NCI-H1694 (cell line): ENCODE data around the gene COL23A1.
"Not testable (repeated sequence)": the region's sequence is repeated elsewhere in the genome, so short reads cannot be mapped to it uniquely, and the experiment has no call there.

Experiments
- DNase-seq: peaks from one replicate; lab custom pipeline; 2025; lab: John Stamatoyannopoulos, UW

Gene COL23A1

DNA sequence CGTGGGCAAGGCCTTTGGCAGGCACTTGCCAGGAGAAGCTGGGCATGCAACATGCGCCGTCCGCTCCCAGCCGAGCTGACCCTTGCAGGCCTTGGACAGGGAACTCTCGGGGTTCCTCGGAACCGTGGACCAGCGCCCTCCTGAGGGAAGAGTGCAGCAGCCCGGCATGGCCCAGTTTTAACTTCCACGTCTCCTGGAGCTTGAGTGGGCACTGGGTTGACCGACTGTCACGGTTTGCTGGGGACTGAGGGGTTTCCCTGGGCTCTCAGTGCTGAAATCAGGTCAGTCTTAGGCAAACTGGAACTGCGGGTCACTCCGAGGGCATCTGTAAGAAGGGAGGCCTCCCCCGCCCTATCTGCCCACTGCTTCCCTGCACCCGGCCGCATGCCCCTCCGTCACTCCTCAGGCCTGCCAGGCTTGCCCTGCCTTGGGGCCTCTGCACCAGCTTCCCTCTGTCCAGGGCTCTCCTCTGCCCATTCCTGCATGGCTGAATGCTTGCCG, 270.6 kb downstream of the COL23A1 start:
- no peak for DNase-seq

DNA sequence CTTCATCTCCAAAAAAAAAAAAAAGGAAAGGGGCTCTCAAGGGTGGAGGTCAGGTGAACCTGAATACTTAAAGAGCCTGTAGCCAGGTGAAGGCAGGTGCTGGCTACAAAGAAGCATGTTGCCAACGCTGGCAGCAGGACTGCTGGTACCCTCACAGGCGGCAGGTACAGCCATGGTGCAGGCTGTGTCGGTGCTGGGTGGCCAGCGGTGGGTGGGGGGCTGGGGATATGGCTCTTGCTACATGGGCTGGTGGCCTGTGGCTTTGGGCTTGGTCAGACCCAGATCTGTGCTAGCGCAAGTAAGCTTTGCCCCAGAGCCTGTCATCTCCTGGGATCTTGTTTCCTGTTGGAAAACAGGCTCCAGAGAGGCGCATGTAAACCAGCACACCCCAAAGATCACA, 271.3 kb downstream of the COL23A1 start:
- no peak for DNase-seq

DNA sequence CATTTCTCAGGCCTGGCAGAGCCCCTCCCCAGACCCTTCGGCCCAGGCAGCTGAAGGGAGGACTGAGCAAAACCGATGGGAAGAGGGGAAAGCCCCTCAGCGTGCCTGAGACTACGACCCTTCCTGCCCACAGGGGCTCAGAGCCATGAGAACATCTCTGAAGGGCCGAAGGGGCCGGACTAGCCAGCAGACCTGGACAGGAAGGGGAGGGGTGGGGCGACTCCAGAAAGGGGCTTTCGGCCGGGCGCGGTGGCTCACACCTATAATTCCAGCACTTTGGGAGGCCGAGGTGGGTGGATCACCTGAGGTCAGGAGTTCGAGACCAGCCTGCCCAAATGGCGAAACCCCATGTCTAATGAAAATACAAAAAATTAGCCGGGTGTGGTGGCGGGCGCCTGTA, 271.8 kb downstream of the COL23A1 start:
- DNase-seq, result no peak

DNA sequence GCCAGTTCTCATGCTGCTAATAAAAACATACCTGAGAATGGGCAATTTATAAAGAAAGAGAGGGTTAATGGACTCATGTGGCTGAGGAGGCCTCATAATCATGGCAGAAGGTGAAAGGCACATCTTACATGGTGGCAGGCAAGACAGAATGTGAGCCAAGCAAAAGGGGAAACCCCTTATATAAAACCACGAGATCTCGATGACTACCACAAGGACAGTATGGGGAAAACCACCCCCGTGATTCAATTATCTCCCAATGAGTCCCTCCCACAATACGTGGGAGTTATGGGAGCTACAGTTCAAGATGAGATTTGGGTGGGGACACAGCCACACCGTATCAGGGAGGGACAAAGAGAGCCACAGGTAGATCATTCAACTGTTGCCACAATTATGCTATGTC, 272.5 kb downstream of the COL23A1 start:
- DNase-seq, result not testable (repeated sequence)

GRCh38 chr5:178314961-178315820, 275.0 kb downstream of the COL23A1 start:
- no peak for DNase-seq

- no peak for DNase-seq
Observed at GRCh38 chr5:178314061-178314660, 276.0 kb downstream of the COL23A1 start.

DNA sequence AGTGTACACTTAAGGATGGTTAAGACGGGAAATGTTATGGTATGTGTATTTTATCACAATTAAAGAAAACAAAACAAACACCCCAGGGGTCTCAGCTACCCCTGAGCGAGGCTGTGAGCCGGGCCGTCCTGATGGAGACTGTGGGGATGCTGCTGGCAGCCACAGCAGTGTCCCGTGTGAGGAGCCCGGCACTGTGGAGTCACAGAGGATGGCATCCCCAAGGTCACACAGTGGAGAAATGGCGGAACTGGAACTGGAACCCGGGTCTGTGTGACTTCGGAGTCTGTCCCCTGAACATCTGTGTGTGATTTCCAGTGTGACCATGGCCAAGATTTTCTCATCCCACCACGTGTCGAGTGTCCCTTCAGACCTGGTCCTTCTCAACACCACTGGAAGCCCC, 276.9 kb downstream of the COL23A1 start:
- DNase-seq, result no peak

- DNase-seq, result no peak
Observed at GRCh38 chr5:178312880-178313282, 277.3 kb downstream of the COL23A1 start.

- DNase-seq, result no peak
Observed at GRCh38 chr5:178310130-178310865, 279.9 kb downstream of the COL23A1 start.

DNA sequence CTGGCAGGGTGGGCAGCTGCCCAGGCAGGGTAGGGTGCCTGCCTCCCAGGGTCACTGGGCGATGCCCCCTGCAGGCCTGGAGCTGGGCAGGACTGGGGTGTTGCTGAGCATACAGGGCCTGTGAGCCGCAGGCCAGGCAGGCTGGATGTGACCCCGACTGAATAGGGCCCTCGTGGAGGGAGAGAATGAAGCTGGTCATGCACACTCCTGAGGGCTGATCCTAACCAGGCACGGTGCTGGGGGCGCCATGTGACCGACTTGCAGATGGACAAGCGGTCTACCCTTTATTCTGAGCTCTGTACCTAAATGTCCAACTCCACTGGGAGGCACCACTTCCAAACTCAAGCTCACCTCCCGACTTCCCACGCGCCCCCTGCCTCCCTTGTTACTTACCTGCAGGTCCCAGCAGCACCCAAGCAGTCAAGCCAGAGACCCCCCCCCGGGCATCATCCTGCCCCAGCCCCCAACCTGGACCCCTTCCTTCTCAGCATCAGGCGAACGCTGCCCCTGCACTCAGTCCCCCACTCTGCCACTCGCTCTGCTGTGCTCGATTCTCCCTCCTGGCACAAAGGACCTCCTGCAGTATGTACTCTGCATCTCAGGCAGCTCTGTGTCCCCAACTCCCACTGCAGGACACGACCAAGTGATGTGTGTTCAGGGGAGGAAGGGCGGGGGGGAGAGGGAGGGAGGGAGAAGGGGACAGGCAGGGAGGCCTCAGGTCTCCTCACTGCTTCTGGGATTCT, 280.8 kb downstream of the COL23A1 start:
- no peak for DNase-seq

GRCh38 chr5:178308541-178309092, 281.6 kb downstream of the COL23A1 start:
- DNase-seq, result no peak

- no peak for DNase-seq
Observed at GRCh38 chr5:178307267-178308045, 282.7 kb downstream of the COL23A1 start.

DNA sequence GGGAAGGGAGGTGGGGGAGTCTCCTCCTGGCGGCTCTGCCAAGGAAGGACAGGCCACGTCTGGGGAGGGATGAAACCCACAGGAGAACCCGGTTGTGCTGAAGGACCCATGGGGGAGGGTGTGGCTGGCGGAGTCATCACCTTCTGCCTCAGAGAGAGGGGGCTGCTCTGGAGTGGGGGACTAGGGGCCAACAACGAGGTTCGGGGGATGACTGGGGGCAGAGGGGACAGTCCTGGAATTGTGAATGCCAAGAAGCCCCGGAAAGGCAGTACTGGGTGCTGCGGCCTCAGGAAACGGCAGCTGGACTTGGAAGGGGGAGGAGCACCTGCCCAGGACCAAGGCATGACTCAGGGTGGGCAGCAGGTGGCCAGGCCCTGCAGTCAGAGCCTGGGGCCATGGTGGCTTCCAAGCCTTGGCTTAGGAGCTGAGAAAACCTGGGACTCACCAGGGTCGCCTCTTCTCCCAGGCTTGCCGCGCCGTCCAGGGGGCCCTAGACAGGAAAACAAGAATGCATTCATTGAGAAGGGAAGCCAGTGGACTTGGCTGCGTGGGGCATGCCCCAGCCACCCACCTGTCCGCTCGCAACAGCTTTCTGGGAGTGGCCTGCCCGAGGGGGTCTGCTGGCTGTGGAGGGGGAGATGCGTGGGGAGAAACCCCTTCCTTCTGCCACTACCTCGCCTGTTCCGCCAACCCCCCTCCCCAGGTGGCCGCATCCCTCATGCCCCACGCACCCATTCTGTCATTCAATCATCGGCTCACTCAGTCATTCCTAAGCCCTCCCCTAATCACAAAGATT, 283.6 kb downstream of the COL23A1 start:
- no peak for DNase-seq

GRCh38 chr5:178305801-178306200, 284.4 kb downstream of the COL23A1 start:
- DNase-seq, result no peak

DNA sequence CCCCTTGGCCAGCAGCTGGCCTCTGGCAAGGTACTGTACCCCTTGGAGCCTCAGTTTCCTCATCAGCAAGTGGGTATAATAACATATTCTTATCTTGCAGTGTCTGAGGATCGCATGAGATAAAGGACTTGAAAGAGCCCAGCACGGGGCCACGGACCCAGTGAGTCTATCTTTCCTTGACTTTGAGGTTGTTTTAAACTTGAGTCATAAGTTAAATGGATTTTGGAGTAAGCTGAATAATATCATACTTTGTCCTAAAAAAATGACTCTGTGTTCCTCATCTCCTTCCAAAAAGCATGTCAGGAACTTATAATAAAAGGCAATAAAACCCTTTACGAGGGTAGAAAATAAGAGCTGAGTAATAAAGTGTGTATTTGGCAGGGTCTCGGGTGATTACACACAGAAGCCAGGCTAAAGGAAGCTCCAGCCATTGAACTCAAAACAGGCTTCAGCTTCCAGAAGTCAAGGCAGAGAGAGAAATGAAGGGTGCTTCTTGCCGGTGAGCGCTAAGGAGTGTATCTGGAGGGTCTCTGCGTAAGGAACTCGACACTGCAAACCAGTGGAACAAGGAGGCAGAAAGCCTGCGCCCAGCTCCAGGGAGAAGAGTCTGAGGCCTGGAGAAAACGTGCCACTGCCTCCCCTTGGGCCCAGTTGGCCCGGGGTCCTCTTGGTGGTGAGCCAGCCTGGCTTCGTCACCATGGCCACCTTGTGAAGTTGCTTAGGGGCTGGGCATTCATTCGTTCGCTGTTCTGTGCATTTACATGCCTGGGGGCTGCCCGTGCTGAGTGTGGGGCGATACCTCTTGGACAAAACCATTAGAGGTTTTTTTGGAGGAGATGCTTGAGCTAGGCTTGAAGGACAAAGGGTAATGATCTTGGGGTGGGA, 285.2 kb downstream of the COL23A1 start:
- DNase-seq, result no peak

- no peak for DNase-seq
Observed at GRCh38 chr5:178304016-178304415, 286.2 kb downstream of the COL23A1 start.

- DNase-seq, result not testable (repeated sequence)
Observed at GRCh38 chr5:178302321-178302720, 287.9 kb downstream of the COL23A1 start.

GRCh38 chr5:178301641-178302040, 288.6 kb downstream of the COL23A1 start:
- DNase-seq, result no peak

GRCh38 chr5:178298283-178298807, 291.8 kb downstream of the COL23A1 start:
- DNase-seq, result no peak
